NCI-H187 (cell line): ENCODE results near the gene BCAS4.

Experiments used
- DNase-seq, 2 experiments: peaks; one replicate each; lab custom pipeline; 2025; lab: John Stamatoyannopoulos, UW

BCAS4 gene

GRCh38 chr20:50911716-50912115, 116.9 kb downstream of the BCAS4 start:
- DNase-seq, result no peak

- DNase-seq, result no peak
Observed at GRCh38 chr20:50913690-50914375, 119.0 kb downstream of the BCAS4 start.

GRCh38 chr20:50915424-50915823, 120.6 kb downstream of the BCAS4 start:
- DNase-seq, result no peak

GRCh38 chr20:50916257-50916656, 121.4 kb downstream of the BCAS4 start:
- DNase-seq, result no peak

- no peak for DNase-seq
Observed at GRCh38 chr20:50916934-50917333, 122.1 kb downstream of the BCAS4 start.

GRCh38 chr20:50918403-50918802, 123.5 kb downstream of the BCAS4 start:
- no peak for DNase-seq

GRCh38 chr20:50919567-50919966, 124.7 kb downstream of the BCAS4 start:
- DNase-seq, result no peak

- no peak for DNase-seq
Observed at GRCh38 chr20:50920997-50921396, 126.1 kb downstream of the BCAS4 start.

GRCh38 chr20:50921803-50922501, 127.1 kb downstream of the BCAS4 start:
- no peak for DNase-seq

GRCh38 chr20:50924261-50924920, 129.5 kb downstream of the BCAS4 start:
- DNase-seq, result no peak

GRCh38 chr20:50926530-50926929, 131.7 kb downstream of the BCAS4 start:
- no peak for DNase-seq
